ENCODE measurements around the gene COL8A1.

- no peak for TF ChIP-seq CTCF (IDR thresholded peaks at IDR 0.05)
- TF ChIP-seq EP300 (IDR thresholded peaks at IDR 0.05): no peak
- no peak for TF ChIP-seq POLR2AphosphoS5 (IDR thresholded peaks at IDR 0.05)
- no peak for TF ChIP-seq POLR2A (IDR thresholded peaks at IDR 0.05; ENCODE audit: low read depth)
Observed at GRCh38 chr3:99755831-99756230, 117.4 kb downstream of the COL8A1 start.

Measured in esophagus muscularis mucosa (tissue), 4 donors.